GM12891 (cell line): ENCODE results near the gene PITRM1.

Experiments
- POLR2A ChIP-seq: IDR thresholded peaks from 2 replicates; pipeline ENCODE4 v1.6.1; 2011; ENCODE audit warnings: low read depth, low read length, control low read depth
- POLR2AphosphoS5 ChIP-seq: IDR thresholded peaks from 2 replicates; pipeline ENCODE4 v1.6.1; 2011; ENCODE audit warnings: low read depth, low read length, control low read depth
- POU2F2 ChIP-seq: IDR thresholded peaks from 2 replicates; pipeline ENCODE4 v1.6.1; 2011; ENCODE audit warnings: low read depth, mild to moderate bottlenecking, control low read depth, low read length, moderate library complexity
- SPI1 ChIP-seq: IDR thresholded peaks from 2 replicates; pipeline ENCODE4 v1.6.1; 2011; ENCODE audit warnings: low read depth, low read length, control low read depth
- TAF1 ChIP-seq: IDR thresholded peaks from 2 replicates; pipeline ENCODE4 v1.6.1; 2011; ENCODE audit warnings: low read depth, low read length, control low read depth

- TF ChIP-seq POLR2A (no peak), TAF1 (no peak), POLR2AphosphoS5 (no peak), SPI1 (no peak), POU2F2 (no peak)
Observed at GRCh38 chr10:3097160-3097559, 75.4 kb downstream of the PITRM1 start.
